GM19239 (cell line): Measurements from ENCODE around the gene CCND1.
"Not testable (repeated sequence)": the region's sequence is repeated elsewhere in the genome, so short reads cannot be mapped to it uniquely, and the experiment has no call there.

Experiments
- DNase-seq: peaks from one replicate; pipeline ENCODE4 v3.0.0; 2011; ENCODE audit warnings: low spot score; ENCODE audit not compliant: insufficient read length
- FAIRE-seq: peaks from 2 replicates; lab custom pipeline; 2011; peaks lifted over from hg19 to GRCh38; lab: Jason Lieb, UNC

CCND1 gene

GRCh38 chr11:69684651-69685050 is 43.7 kb downstream of the CCND1 start:
- FAIRE-seq (no peak), DNase-seq (no peak)

DNA sequence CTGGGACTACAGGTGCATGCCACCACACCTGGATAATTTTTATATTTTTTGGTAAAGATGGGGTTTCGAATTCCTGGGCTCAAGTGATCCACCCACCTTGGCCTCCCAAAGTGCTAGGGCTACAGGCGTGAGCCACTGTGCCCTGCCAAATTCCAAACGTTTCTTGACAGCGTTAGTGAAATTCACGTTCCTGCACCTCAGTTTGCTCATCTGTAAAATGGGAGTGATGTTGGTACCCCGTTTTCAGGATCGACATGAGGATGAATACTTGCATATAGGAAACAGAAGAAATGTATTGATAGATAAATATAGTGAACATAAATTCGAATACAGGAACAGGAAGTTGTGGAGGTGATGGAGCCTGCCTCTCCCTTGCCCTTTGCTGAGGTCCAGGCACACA is 44.4 kb downstream of the CCND1 start:
- DNase-seq (no peak), FAIRE-seq (no peak)

GRCh38 chr11:69686452-69686851 is 45.5 kb downstream of the CCND1 start:
- no peak for DNase-seq
- no peak for FAIRE-seq

DNA sequence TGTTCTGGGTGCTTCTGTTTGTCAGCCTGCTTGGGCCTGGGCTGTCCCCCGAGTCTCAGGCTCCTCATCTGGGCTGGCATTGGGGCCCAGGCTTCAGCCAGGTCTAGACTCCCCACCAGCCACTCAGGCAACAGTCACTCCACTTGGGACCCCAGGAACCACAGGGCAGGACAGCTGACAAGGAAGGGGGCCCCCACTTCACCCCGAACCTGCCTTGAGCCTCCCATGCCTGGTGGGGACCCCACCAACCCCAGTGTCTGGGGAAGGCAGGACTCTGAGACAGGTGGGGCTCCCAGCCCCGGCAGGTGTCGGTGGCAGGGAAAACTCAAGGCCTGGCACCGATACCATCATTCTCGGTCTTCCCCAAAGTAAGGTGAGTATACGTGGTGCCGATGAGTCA is 45.9 kb downstream of the CCND1 start:
- no peak for FAIRE-seq
- no peak for DNase-seq

DNA sequence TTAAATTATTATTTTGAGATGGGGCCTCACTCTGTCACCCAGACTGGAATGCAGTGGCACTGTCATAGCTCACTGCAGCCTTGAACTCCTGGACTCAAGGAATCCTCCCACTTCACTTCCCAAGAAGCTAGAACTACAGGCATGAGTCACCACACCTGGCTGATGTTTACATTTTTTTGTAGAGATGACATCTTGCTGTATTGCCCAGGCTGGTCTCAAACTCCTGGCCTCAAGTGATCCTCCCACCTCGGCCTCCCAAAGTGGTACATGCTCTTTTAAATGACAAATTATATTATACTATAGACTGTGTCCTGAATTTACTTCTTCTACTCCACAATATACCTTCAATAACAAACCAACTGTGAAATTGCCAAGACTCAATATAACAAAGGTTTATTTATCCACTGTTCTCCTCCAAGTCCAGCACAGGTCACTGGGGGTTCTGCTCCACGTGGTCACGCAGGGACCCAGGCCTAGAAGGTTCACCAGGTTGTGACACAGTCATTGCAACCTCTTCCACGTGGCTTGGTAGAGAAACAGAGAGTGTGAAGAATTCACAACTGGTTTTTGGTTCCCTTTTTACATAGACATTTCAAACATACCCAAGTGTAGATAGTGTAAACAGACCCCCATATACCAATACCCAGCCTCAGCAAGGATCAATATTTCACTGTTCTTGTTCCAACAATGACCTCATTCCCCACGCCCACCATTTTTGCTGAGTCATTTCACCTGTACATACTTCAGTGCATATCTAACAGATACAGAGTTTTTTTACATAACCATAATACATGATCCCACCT is 47.2 kb downstream of the CCND1 start:
- not testable (repeated sequence) for DNase-seq

GRCh38 chr11:69689484-69690319 is 48.7 kb downstream of the CCND1 start:
- no peak for DNase-seq

More for the DNA sequence above, 47.2 kb downstream of the CCND1 start:
- FAIRE-seq = not testable (repeated sequence)

DNA sequence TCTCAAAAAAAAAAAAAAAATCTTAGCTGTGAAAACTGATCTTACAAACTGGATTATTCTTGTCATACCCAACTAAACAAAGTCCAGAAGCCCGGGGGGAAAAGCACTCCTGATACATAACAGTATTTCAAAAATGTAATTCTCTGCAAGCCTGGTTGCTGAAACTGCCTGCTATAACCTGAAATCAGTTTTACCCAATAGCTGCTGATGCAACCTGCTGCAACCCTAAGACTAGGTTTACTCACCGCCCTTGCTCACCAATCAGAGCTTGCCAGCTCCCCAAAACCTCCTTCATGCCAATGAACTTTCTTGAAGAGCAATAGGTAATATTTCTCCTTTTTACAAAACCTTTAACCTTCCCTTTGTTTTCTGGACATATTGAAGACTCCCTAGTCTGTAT is 50.5 kb downstream of the CCND1 start:
- no peak for DNase-seq
- FAIRE-seq = no peak

More at GRCh38 chr11:69689484-69690319, 48.7 kb downstream of the CCND1 start:
- FAIRE-seq = no peak

DNA sequence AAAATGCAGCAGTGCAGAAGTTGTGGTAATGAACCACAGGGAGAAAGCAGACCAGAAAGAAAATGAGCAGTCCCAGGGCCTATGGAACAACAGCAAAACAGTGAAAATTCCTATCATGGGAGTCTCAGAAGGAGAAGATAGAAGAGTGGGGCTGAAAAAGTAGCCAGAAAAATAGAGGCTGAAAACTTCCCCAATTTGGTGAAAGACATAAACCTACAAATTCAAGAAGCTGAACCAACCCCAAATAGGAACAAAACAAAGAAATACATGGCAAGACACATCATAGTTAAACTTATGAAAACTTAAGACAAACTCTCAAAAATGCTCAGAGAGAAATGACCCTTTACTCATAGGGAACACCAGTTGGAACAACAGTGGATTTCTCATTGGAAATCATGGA is 51.5 kb downstream of the CCND1 start:
- DNase-seq (no peak), FAIRE-seq (no peak)

DNA sequence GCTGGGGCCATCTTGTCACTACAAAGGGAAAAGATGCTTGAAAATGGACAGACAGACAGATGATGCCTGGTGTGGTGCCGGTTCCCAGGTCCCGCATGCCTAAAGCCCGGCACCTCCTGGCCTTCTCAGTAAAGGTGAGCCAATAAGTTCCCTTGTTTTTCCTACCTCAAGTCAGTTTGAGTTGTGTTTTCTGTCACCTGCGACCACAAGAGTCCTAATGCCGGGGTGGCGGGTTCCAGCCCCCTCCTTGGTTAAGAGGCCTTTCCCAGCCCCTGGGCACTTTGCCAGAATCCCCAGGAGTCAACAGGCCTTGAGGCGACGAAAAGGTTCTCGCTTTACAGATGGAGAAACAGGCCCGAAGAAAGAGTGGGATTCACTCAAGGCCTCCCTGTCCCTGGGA is 53.8 kb downstream of the CCND1 start:
- no peak for FAIRE-seq
- DNase-seq = no peak

- no peak for FAIRE-seq
Measured at GRCh38 chr11:69695581-69695980, 54.6 kb downstream of the CCND1 start.

DNA sequence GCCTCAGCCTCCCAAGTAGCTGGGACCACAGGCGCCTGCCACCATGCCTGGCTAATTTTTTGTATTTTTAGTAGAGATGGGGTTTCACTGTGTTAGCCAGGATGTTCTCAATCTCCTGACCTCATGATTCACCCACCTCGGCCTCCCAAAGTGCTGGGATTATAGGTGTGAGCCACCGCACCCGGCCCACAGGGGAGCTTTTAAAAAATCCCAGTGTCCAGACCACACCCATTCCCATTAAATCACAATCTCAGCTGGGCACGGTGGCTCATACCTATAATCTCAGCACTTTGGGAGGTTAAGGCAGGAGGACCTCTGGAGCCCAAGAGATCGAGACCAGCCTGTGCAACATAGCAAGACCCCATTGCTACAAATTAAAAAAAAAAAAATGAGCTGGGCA is 55.0 kb downstream of the CCND1 start:
- not testable (repeated sequence) for FAIRE-seq, DNase-seq

More at GRCh38 chr11:69695581-69695980, 54.6 kb downstream of the CCND1 start:
- DNase-seq = no peak

- FAIRE-seq (no peak), DNase-seq (no peak)
Measured at GRCh38 chr11:69696749-69697468, 56.0 kb downstream of the CCND1 start.

DNA sequence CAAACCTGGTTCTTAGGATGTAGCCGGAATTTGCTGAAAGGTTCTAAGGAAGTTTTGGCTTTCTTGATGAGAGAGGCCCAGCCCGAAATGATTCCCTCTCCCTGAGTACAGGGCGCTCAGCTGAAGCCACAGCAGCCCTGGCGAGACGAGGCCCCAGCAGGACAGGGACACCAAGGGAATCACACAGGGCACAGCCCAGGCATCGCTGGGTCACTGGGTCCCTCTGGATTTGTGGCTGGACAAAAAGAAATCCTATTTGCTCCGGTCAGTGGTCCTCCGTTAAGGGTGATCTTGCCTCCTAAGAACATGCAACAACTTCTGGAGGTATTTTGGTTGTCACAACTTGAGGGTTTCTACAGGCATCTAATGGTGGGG is 56.5 kb downstream of the CCND1 start:
- FAIRE-seq (no peak), DNase-seq (no peak)

- no peak for DNase-seq
- no peak for FAIRE-seq
Measured at GRCh38 chr11:69697861-69698260, 56.9 kb downstream of the CCND1 start.

DNA sequence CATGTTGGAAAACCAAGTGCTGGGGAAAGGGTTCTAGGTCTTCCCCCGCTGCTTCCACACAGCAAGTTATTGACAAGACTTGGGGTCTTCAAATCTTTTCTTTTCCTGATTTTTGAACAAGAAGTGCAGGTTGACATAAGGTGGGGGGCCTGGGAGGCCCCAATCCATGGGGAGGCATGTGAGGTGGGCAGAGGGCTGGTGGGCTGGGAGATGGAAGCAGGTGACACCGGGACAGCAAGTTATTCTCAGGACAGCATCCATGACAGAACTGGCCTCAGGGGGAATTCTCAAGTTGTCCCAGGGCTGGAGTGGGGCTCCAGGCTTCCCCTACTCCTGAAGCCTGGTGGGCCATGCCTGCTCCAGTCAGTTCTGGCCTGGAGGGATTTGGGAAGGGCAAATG is 57.4 kb downstream of the CCND1 start:
- FAIRE-seq (no peak), DNase-seq (no peak)

DNA sequence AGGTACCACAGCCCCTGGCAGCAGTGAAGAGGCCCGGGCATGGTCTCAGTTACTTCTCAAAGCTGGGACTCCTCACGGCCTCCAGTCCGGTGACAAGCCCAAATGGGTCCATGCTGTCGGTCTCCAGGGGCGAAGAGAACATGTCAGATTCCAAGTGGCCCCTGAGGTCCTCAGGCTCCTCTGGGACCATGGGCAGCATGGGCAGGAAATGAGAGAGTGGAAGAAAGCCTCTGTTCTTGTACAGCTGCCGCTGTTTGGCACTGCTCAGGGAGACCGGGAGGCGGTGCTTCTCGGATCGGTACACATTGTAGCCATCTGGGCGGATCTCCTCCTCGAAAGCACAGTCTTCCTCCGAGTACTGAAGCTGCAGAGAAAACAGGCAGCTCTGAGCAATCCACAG is 58.3 kb downstream of the CCND1 start:
- FAIRE-seq = no peak

DNA sequence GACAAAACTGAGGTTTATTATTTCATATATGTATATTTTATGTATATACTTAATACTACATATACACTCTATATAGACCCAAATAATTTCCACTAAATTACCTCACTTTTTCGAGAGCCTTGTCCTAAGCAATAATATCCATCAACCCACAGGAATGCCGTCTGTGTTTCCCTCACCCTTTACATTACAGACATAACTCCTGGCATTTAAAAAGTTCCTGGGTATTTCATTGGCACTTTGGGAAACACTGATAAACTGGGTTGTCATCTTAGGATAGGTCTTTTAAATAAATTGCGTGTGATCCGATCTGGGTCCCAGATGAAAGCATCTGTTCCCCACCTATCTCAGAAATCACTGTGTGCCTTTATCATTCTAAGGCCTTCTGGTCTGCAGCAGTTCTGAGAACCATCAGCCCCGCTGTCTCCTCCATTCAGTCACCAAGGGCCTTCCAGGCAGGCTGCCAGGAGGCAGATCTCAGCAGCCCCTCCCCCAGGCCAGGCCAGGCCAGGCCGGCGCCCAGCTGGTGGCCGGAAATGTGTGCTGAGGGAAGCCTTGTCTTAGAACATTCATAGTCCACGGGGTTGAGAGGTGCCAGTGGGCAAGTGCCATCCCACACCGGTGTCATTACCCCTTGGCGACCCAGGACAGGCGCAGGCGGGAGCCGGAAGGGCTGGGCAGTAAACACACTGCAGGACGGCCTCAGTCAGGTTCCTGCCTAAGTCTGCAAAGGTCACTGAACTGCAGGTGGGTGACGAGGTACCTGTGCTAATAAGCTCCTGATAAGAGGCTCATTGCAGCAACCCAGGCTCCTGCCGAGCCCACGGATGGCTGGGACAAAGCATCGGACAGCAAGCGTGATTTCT is 59.6 kb downstream of the CCND1 start:
- DNase-seq (no peak), FAIRE-seq (no peak)

More for the DNA sequence above, 58.3 kb downstream of the CCND1 start:
- DNase-seq = no peak

GRCh38 chr11:69702239-69702691 is 61.3 kb downstream of the CCND1 start:
- DNase-seq (no peak), FAIRE-seq (no peak)

GRCh38 chr11:69702769-69703452 is 62.0 kb downstream of the CCND1 start:
- no peak for FAIRE-seq
- no peak for DNase-seq
